Caco-2 (cell line): ENCODE data around the gene PARVG. TPM values are rescaled to one million over a fixed set of nuclear protein-coding genes. Genes with fewer than 3 reads are reported as not detected.

Experiments used
- BruUV-seq: library from RNA; stranded (reverse); fragments of 400-500 nt; replicated peaks from 2 replicates; lab custom pipeline; 2021; lab: Mats Ljungman, UMichigan
- CTCF ChIA-PET: fragments of 300-600 bp; sonication (Branson Sonifier 250); formaldehyde crosslinking; loops from one replicate; lab custom pipeline; 2022; ENCODE audit warnings: antibody characterized with exemption; lab: Charles Lee
- POLR2A ChIA-PET: fragments of 300-600 bp; sonication (Branson Sonifier 250); formaldehyde crosslinking; loops from one replicate; lab custom pipeline; 2022; ENCODE audit warnings: antibody characterized with exemption; lab: Charles Lee
- DNase-seq, 2 experiments: peaks; one replicate each; pipeline versions ENCODE4 v3.0.0 to v3.0.0-alpha.2; 2020 to 2022
- H3K27me3 ChIP-seq: replicated peaks from 2 replicates; pipeline ENCODE4 v1.6.0; 2011; ENCODE audit warnings: low read length; ENCODE audit not compliant: control insufficient read depth, insufficient read depth
- H3K36me3 ChIP-seq: 2 replicates; pipeline ENCODE4 v1.5.1; 2011; ENCODE audit warnings: low read length; ENCODE audit not compliant: control insufficient read depth, insufficient read depth
- H3K4me1 ChIP-seq: fragments of 250-450 bp; sonication (Bioruptor Pico); 2 replicates; pipeline ENCODE4 v1.5.1; 2020; ENCODE audit warnings: mild to moderate bottlenecking
- H3K4me3 ChIP-seq: 2 replicates; pipeline ENCODE4 v1.5.1; 2011; ENCODE audit warnings: low read depth, mild to moderate bottlenecking, control low read depth, low read length
- H3K9me3 ChIP-seq: fragments of 250-450 bp; sonication (Bioruptor Pico); 2 replicates; pipeline ENCODE4 v1.5.1; 2020; ENCODE audit warnings: mild to moderate bottlenecking, moderate library complexity
- H3K27ac Mint-ChIP-seq: one replicate; pipeline ENCODE4 v1.8.0; 2022; ENCODE audit warnings: mixed read lengths; ENCODE audit not compliant: unreplicated experiment
- H3K27me3 Mint-ChIP-seq: one replicate; pipeline ENCODE4 v1.8.0; 2022; ENCODE audit warnings: mixed read lengths; ENCODE audit not compliant: insufficient read depth, unreplicated experiment
- H3K36me3 Mint-ChIP-seq: one replicate; pipeline ENCODE4 v1.8.0; 2022; ENCODE audit warnings: mild to moderate bottlenecking, mixed read lengths; ENCODE audit not compliant: insufficient read depth, unreplicated experiment
- H3K4me1 Mint-ChIP-seq: one replicate; pipeline ENCODE4 v1.8.0; 2022; ENCODE audit warnings: low read depth, mixed read lengths; ENCODE audit not compliant: unreplicated experiment
- H3K4me3 Mint-ChIP-seq: one replicate; pipeline ENCODE4 v1.8.0; 2022; ENCODE audit warnings: mild to moderate bottlenecking, moderate library complexity, mixed read lengths; ENCODE audit not compliant: unreplicated experiment
- H3K9me3 Mint-ChIP-seq: one replicate; pipeline ENCODE4 v1.8.0; 2022; ENCODE audit warnings: mixed read lengths; ENCODE audit not compliant: unreplicated experiment
- CTCF ChIP-seq, 2 experiments: fragments of 200-600 bp in 1 of 2; IDR thresholded peaks; 1 replicate in 1 of 2; 2 replicates in 1 of 2; pipeline versions ENCODE4 v1.5.1 to v1.8.0; 2011 to 2022; ENCODE audit warnings: antibody characterized with exemption in 1 of 2, control low read depth in 1 of 2, inconsistent platforms in 1 of 2, low read depth in 1 of 2, low read length in 1 of 2, mild to moderate bottlenecking in 1 of 2, moderate library complexity in 1 of 2; ENCODE audit not compliant: insufficient read depth in 1 of 2, severe bottlenecking in 1 of 2, unreplicated experiment in 1 of 2
- intact Hi-C: fragments of 100-400 bp; cut with micrococcal nuclease; formaldehyde crosslinking; loops from one replicate; pipeline ENCODE4 v1.10.0; 2022; ENCODE audit not compliant: unreplicated experiment
- total RNA-seq: library from RNA; stranded (reverse); gene quantifications from 2 replicates; pipeline ENCODE4 v1.2.3, GENCODE V29; 2022

Gene PARVG
- total RNA-seq, 1 experiment from 2014 or later, result not detected

DNA sequence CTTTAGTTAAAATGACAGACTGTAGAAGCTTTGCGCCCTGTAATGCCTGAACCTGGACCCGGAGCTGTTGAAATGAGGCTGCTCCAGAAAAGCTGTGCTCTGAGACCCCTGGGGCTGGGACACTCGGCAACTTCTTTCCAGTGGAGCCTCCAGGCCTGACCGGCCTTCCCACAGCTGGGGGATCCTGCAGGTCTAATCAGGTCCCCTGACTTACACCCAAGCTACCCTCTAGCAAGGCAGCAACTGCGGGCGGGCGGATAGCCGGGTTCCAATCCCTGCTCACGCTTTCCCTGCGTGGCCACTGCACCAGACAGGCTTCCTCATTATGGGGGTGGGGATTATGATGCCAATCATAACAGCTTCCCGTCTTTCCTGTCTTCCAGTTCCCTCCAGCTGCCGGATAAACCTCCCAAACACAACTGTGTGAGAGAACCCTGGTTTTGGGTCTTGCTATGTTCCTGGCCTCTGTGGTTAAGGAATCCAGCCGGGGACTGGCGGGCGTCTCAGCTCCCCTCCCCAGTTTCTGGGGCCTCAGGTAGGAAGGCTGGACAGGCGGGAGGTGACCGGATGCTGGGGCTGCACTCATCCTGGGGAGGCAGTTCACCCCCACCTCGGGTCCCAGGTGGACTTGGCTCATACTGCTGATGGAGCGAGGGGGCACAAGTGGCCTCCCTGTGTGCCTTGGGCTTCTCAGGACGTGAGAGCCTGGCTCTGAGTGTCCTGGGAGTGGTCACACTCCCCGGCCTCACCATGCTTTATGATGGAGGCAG lies 38.6 kb downstream of the PARVG start:
- Mint-ChIP-seq H3K4me1 (no peaks in the 10 kb centered on the region), H3K9me3 (no peaks in the 10 kb centered on the region), H3K4me3 (no peak overlapping the region), H3K27ac (no peak overlapping the region), H3K27me3 (peaks cover 11% of the 10 kb centered on the region), H3K36me3 (no peaks in the 10 kb centered on the region)
- ChIA-PET CTCF (no interaction called here), POLR2A (no interaction called here)
- Histone ChIP-seq H3K27me3 (no peaks in the 10 kb centered on the region), H3K4me3 (no peak overlapping the region), H3K4me1 (no peaks in the 10 kb centered on the region), H3K36me3 (no peaks in the 10 kb centered on the region), H3K9me3 (no peaks in the 10 kb centered on the region)
- no peak for TF ChIP-seq CTCF (IDR thresholded peaks at IDR 0.05; ENCODE audit: insufficient read depth in 1 of 2, low read depth in 1 of 2, low read length in 1 of 2, severe bottlenecking in 1 of 2, unreplicated experiment in 1 of 2)
- no TSS peak for BruUV-seq
- DNase-seq, result no peak
- intact Hi-C loops, result no loop called here

DNA sequence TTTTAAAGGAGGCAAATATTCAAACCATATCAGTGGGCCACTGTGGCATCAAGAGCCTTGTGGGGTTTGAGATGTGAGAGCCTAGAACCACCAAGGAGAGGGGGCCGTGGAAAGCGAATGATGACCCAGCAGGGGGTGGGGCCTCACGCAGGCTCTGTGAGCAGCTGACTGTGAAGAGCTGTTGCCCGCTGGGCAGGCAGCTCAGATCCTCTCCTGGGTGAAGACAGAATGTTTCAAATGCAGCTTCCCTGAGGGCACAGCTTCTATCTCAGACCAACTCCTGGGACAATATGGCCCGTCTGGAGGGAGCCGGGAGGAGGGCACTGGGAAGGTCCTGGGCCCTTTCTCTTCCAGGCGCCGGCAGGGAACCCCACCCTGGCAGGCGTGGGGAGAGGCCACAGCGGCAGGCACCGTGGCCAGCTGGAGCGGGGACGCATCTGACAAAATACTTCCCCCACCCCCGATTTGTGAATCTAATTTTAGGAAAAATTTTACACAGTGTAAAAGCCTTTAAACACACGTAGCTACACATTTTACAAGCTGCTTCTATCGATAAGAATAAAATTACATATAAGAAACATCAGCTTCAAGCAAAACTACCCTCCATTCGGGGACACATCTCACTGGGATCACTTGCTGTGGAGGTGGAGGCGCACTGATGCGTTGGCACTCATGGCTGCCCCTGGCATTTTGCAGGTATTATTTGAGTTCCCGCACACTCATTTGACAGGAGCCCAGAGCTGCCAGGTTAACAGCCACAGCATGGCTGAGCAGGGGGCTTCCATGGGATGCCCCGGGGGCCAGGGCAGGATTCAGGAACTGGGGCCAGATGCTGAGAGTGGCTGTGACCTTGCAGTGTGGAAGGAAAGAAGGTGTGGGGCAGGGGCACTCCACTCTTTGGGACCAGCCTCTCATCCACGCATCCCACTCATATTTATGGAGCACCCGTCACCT lies 40.3 kb downstream of the PARVG start:
- Mint-ChIP-seq H3K36me3 (no peaks in the 10 kb centered on the region), H3K4me1 (no peaks in the 10 kb centered on the region), H3K27ac (no peak overlapping the region), H3K9me3 (no peaks in the 10 kb centered on the region), H3K27me3 (peaks cover 25% of the 10 kb centered on the region), H3K4me3 (no peak overlapping the region)
- POLR2A ChIA-PET, result no interaction called here
- Histone ChIP-seq H3K9me3 (no peaks in the 10 kb centered on the region), H3K4me1 (no peaks in the 10 kb centered on the region), H3K4me3 (no peak overlapping the region), H3K36me3 (no peaks in the 10 kb centered on the region), H3K27me3 (no peaks in the 10 kb centered on the region; the same call in 1 of the 2 replicates)
- no TSS peak for BruUV-seq
- CTCF ChIA-PET, result no interaction called here
- no peak for DNase-seq
- intact Hi-C loops, result no loop called here
- TF ChIP-seq CTCF (IDR thresholded peaks at IDR 0.05; ENCODE audit: insufficient read depth in 1 of 2, low read depth in 1 of 2, low read length in 1 of 2, severe bottlenecking in 1 of 2, unreplicated experiment in 1 of 2), result no peak

DNA sequence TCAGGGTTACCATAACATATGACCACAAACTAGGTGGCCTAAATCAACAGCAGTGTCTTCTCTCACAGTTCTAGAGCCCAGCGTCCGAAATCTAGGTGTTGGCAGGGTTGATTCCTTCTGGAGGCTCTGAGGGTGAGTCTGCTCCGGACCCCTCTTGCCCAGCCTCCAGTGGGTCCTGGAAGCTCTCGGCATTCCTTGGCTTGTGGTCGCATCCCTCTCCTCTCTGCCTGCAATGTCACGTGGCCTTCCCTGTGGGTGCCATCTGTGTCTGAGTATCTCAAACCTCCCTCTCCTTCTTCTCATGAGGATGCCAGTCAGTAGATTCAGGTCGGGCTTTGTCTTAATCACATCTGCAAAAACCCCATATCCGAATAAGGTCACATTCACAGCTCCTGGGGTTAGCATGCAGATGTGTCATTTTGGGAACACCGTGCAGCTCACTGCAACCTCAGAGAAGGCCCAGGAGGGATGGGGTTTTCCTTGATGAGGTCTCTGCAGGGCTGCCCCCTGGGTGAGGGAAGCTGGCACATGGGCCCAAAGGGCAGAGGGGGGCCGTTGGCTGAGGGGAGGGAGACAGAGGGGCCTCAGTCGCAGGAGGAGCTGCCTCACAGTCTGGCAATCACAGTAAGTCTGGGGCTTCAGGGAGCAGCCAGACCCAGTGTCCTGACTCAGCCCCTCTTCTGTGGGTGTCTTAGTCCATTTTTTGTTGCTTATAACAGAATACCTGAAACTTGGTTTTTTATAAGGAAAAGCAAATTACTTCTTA lies 41.2 kb downstream of the PARVG start:
- BruUV-seq, result no TSS peak
- POLR2A ChIA-PET, result no interaction called here
- H3K36me3 Mint-ChIP-seq, result no peaks in the 10 kb centered on the region
- H3K27ac Mint-ChIP-seq, result no peak overlapping the region
- DNase-seq, result no peak
- no peaks in the 10 kb centered on the region for H3K36me3 ChIP-seq
- H3K4me1 ChIP-seq, result no peaks in the 10 kb centered on the region
- no peak overlapping the region for H3K4me3 ChIP-seq
- H3K9me3 Mint-ChIP-seq, result no peaks in the 10 kb centered on the region
- TF ChIP-seq CTCF (IDR thresholded peaks at IDR 0.05; ENCODE audit: insufficient read depth in 1 of 2, low read depth in 1 of 2, low read length in 1 of 2, severe bottlenecking in 1 of 2, unreplicated experiment in 1 of 2), result no peak
- CTCF ChIA-PET, result no interaction called here
- no peaks in the 10 kb centered on the region for H3K9me3 ChIP-seq
- intact Hi-C loops, result no loop called here
- no peaks in the 10 kb centered on the region for H3K4me1 Mint-ChIP-seq
- H3K27me3 Mint-ChIP-seq, result peaks cover 29% of the 10 kb centered on the region
- no peak overlapping the region for H3K4me3 Mint-ChIP-seq
- no peaks in the 10 kb centered on the region; the same call in 1 of the 2 replicates for H3K27me3 ChIP-seq
